OCI-LY3 (cell line): ENCODE data around the gene SETBP1.

Experiments
- H2AFZ ChIP-seq: fragments of 200-600, 300-600 bp; shearing (Covaris generic); 2 replicates; pipeline ENCODE4 v1.6.0; 2014; ENCODE audit warnings: antibody characterized with exemption, low read depth, low read length
- H3K27ac ChIP-seq: fragments of 200-600, 300-600 bp; sonication (generic); 2 replicates; pipeline ENCODE4 v1.5.1; 2014; ENCODE audit warnings: mild to moderate bottlenecking, low read length, moderate library complexity, mixed read lengths
- H3K27me3 ChIP-seq: fragments of 200-600, 300-600 bp; sonication (generic); 2 replicates; pipeline ENCODE4 v1.6.1; 2014; ENCODE audit warnings: low read depth, low read length, mixed read lengths
- H3K36me3 ChIP-seq: fragments of 200-600, 300-600 bp; sonication (generic); replicated peaks from 2 replicates; pipeline ENCODE3; 2014; ENCODE audit warnings: low read depth, low read length, mixed read lengths
- H3K4me1 ChIP-seq: fragments of 300-600, 200-600 bp; sonication (generic); 2 replicates; pipeline ENCODE4 v1.6.1; 2014; ENCODE audit warnings: low read length, mixed read lengths
- H3K4me2 ChIP-seq: fragments of 200-600, 300-600 bp; sonication (generic); 2 replicates; pipeline ENCODE4 v1.6.1; 2014; ENCODE audit warnings: low read length, mixed read lengths
- H3K4me3 ChIP-seq: fragments of 300-600, 200-600 bp; sonication (generic); 2 replicates; pipeline ENCODE4 v1.5.1; 2014; ENCODE audit warnings: antibody characterized with exemption, mild to moderate bottlenecking, low read length, moderate library complexity
- H3K79me2 ChIP-seq: fragments of 300-600, 200-600 bp; shearing (Covaris generic); 2 replicates; pipeline ENCODE4 v1.6.1; 2014; ENCODE audit warnings: mild to moderate bottlenecking, low read length, mixed read lengths
- H3K9ac ChIP-seq: fragments of 300-600, 200-600 bp; shearing (Covaris generic); 2 replicates; pipeline ENCODE4 v1.6.0; 2014; ENCODE audit warnings: mild to moderate bottlenecking, low read length, moderate library complexity
- H3K9me3 ChIP-seq: fragments of 200-600, 300-600 bp; shearing (Covaris generic); 2 replicates; pipeline ENCODE4 v1.6.1; 2014; ENCODE audit warnings: low read length, mixed read lengths; ENCODE audit not compliant: insufficient read depth
- H4K20me1 ChIP-seq: fragments of 200-600, 300-600 bp; sonication (generic); 2 replicates; pipeline ENCODE4 v1.6.1; 2016; ENCODE audit warnings: low read length, mixed read lengths; ENCODE audit not compliant: insufficient read depth
- CTCF ChIP-seq: fragments of 200-600, 300-600 bp; sonication (generic); IDR thresholded peaks from 2 replicates; pipeline ENCODE4 v1.5.1; 2014; ENCODE audit warnings: antibody characterized with exemption, low read length, low read depth
- EZH2phosphoT487 ChIP-seq: fragments of 200-600 bp; shearing (Covaris generic); IDR thresholded peaks from 2 replicates; pipeline ENCODE4 v1.6.1; 2018; ENCODE audit warnings: antibody characterized with exemption, mixed run types, low read depth

Gene SETBP1

GRCh38 chr18:44736664-44737380 lies 56.1 kb downstream of the SETBP1 start:
- Histone ChIP-seq H2AFZ (no peak overlapping the region), H3K9me3 (no peaks in the 10 kb centered on the region), H3K27ac (no peak overlapping the region), H3K4me2 (no peak overlapping the region), H3K4me1 (peaks cover 27% of the 10 kb centered on the region), H3K79me2 (no peaks in the 10 kb centered on the region), H3K4me3 (no peak overlapping the region), H3K9ac (no peak overlapping the region), H3K36me3 (peaks cover 15% of the 10 kb centered on the region), H4K20me1 (no peaks in the 10 kb centered on the region), H3K27me3 (no peaks in the 10 kb centered on the region)
- TF ChIP-seq CTCF, result no peak
- TF ChIP-seq EZH2phosphoT487, result no peak

- Histone ChIP-seq H3K4me2 (no peak overlapping the region), H3K27ac (no peak overlapping the region), H4K20me1 (no peaks in the 10 kb centered on the region), H3K4me1 (peaks cover 20% of the 10 kb centered on the region), H3K36me3 (peaks cover 8% of the 10 kb centered on the region), H3K79me2 (no peaks in the 10 kb centered on the region), H3K9me3 (no peaks in the 10 kb centered on the region), H3K27me3 (no peaks in the 10 kb centered on the region), H3K4me3 (no peak overlapping the region), H3K9ac (no peak overlapping the region), H2AFZ (no peak overlapping the region)
- TF ChIP-seq CTCF (no peak), EZH2phosphoT487 (no peak)
These were observed 56.9 kb downstream of the SETBP1 start for GRCh38 chr18:44737623-44738022.

GRCh38 chr18:44740000-44740399 lies 59.3 kb downstream of the SETBP1 start:
- H2AFZ ChIP-seq, result no peak overlapping the region
- no peaks in the 10 kb centered on the region for H3K9me3 ChIP-seq
- H3K4me3 ChIP-seq, result no peak overlapping the region
- H3K9ac ChIP-seq, result no peak overlapping the region
- no peaks in the 10 kb centered on the region for H3K79me2 ChIP-seq
- peaks cover 8% of the 10 kb centered on the region for H3K36me3 ChIP-seq
- H3K4me2 ChIP-seq, result no peak overlapping the region
- no peaks in the 10 kb centered on the region for H3K27me3 ChIP-seq
- no peak for TF ChIP-seq CTCF
- no peak for TF ChIP-seq EZH2phosphoT487
- H3K27ac ChIP-seq, result no peak overlapping the region
- no peaks in the 10 kb centered on the region for H4K20me1 ChIP-seq
- peaks cover 16% of the 10 kb centered on the region for H3K4me1 ChIP-seq

GRCh38 chr18:44741085-44741484 lies 60.4 kb downstream of the SETBP1 start:
- Histone ChIP-seq H3K27me3 (no peaks in the 10 kb centered on the region), H2AFZ (no peak overlapping the region), H3K27ac (no peak overlapping the region), H3K79me2 (peaks cover 3% of the 10 kb centered on the region; the same call in 1 of the 2 replicates), H3K36me3 (peaks cover 8% of the 10 kb centered on the region), H3K9me3 (no peaks in the 10 kb centered on the region), H3K4me3 (no peak overlapping the region), H3K4me1 (peaks cover 12% of the 10 kb centered on the region), H3K9ac (no peak overlapping the region), H3K4me2 (no peak overlapping the region), H4K20me1 (no peaks in the 10 kb centered on the region)
- TF ChIP-seq CTCF (no peak), EZH2phosphoT487 (no peak)
